Effector memory CD8-positive, alpha-beta T cell (primary cell): ENCODE measurements around the gene ARTN.

ENCODE experiments used
- ATAC-seq: fragments of 150-1000 bp; cut with Tn5 transposase; replicated peaks from 2 replicates; pipeline ENCODE4 v1.10.0; 2021; ENCODE audit warnings: mild to moderate bottlenecking, moderate library complexity
- DNase-seq, 3 experiments: peaks; one replicate each; pipeline ENCODE4 v3.0.0; 2021
- H3K27ac Mint-ChIP-seq, 2 donors: one replicate each; pipeline ENCODE4 v1.8.0; 2022; ENCODE audit warnings: mild to moderate bottlenecking in 2 of 2, mixed read lengths in 2 of 2, moderate library complexity in 2 of 2
- H3K27me3 Mint-ChIP-seq, 2 donors: one replicate each; pipeline ENCODE4 v1.8.0; 2022; ENCODE audit warnings: mixed read lengths in 2 of 2
- H3K36me3 Mint-ChIP-seq: one replicate; pipeline ENCODE4 v1.8.0; 2022; ENCODE audit warnings: mild to moderate bottlenecking, moderate library complexity, mixed read lengths; ENCODE audit not compliant: insufficient read depth
- H3K4me1 Mint-ChIP-seq, 2 donors: one replicate each; pipeline ENCODE4 v1.8.0; 2022; ENCODE audit warnings: low read depth in 2 of 2, mixed read lengths in 2 of 2
- H3K4me3 Mint-ChIP-seq, 2 donors: one replicate each; pipeline ENCODE4 v1.8.0; 2022; ENCODE audit warnings: mild to moderate bottlenecking in 2 of 2, mixed read lengths in 2 of 2, moderate library complexity in 2 of 2
- H3K9me3 Mint-ChIP-seq, 2 donors: one replicate each; pipeline ENCODE4 v1.8.0; 2022; ENCODE audit warnings: mixed read lengths in 2 of 2

The ARTN gene

GRCh38 chr1:43932786-43933385 is 715 bp upstream of the ARTN start:
- DNase-seq (no peak), ATAC-seq (no peak)
- Mint-ChIP-seq H3K27me3 (peaks cover 6 to 42% of the 10 kb centered on the region in 2 donors), H3K36me3 (peaks cover 7% of the 10 kb centered on the region), H3K4me3 (no peak overlapping the region), H3K27ac (peak overlapping the region in 1 of 2 donors; percentile 3), H3K4me1 (peaks cover 0 to 10% of the 10 kb centered on the region in 2 donors), H3K9me3 (no peaks in the 10 kb centered on the region)

DNA sequence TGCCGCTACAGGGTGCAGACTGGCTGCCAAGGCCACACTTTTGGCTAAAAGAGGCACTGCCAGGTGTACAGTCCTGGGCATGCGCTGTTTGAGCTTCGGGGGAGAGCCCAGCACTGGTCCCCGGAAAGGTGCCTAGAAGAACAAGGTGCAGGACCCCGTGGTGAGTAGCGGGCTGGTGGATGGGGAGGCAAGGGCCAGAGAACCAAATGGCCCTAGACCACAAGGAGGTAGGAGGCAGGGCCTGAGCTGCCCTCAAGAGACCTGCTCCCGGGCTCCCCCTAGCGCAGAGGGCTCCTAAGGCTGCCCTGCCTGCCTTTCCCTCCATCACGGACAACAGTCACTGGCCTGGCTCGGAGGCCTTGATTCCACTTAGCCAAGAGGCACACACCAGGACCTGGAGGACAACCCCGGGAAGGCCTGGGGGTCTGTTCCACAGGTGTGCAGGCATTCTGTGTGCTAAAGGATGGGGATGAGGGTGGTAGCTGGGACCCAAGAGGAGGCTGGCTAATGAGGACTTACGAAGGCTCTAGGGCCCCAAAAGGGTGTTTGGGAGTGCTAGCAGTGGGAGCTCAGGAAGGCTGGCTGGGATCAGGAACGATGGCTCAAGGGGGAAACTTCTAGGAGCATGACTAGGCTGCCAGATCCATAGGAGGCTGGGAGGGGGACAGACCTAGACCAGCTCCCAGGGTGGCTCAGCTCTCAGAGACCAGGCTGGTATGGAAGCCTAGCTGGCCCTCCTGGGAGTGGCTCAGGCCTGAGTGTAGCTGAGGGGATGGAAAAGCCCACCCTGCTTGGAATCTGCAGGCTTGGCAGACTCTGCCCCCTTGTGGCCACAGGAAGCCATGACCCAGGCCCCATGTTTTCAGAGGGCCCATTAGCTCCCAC is 742 bp downstream of the ARTN start:
- H3K27ac Mint-ChIP-seq = no peak overlapping the region

DNA sequence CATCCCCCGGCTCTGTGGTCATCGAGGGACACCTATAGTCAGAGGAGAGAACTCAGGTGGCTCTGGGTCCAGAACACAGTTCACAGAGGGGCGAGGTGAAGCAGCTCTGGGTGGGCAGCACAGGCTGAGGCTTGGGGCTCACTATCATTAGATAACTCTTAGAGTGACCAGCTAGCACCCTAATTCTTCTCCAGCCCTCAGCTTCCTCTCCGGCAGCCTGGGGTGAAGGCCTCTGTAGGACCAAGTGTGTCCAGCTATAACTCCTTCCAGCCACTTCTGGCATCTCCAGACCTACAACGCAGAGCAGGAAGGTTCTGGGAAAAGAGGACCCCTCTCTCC is 1.4 kb downstream of the ARTN start:
- Mint-ChIP-seq H3K4me3 (no peak overlapping the region), H3K4me1 (peaks cover 0 to 10% of the 10 kb centered on the region in 2 donors), H3K9me3 (no peaks in the 10 kb centered on the region), H3K36me3 (peaks cover 9% of the 10 kb centered on the region), H3K27ac (no peak overlapping the region), H3K27me3 (peaks cover 6 to 42% of the 10 kb centered on the region in 2 donors)
- DNase-seq (no peak), ATAC-seq (no peak)

More for the DNA sequence above, 742 bp downstream of the ARTN start:
- Mint-ChIP-seq H3K4me1 (peaks cover 0 to 10% of the 10 kb centered on the region in 2 donors), H3K36me3 (peaks cover 12% of the 10 kb centered on the region), H3K27me3 (peaks cover 6 to 42% of the 10 kb centered on the region in 2 donors), H3K9me3 (no peaks in the 10 kb centered on the region), H3K4me3 (peak overlapping the region in 1 of 2 donors; percentile 47)
- DNase-seq (peak; percentile 44 to 47 (median 46)), ATAC-seq (peak; percentile 75)

DNA sequence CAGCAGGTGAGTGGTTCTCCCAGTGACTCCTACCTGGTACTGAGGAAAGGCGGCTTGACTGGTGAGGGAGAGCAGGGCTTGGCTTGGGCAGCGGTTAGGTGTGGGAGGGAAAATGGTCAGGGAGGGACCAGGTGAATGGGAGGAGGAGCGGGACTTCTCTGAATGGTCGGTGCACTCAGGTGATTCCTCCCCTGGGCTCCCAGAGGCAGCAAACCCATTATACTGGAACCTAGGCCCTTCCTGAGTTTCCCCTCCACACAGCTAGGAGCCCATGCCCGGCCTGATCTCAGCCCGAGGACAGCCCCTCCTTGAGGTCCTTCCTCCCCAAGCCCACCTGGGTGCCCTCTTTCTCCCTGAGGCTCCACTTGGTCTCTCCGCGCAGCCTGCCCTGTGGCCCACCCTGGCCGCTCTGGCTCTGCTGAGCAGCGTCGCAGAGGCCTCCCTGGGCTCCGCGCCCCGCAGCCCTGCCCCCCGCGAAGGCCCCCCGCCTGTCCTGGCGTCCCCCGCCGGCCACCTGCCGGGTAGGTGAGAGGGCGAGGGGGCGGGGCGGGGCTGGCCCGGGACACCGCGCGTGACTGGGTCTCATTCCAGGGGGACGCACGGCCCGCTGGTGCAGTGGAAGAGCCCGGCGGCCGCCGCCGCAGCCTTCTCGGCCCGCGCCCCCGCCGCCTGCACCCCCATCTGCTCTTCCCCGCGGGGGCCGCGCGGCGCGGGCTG is 2.3 kb downstream of the ARTN start:
- ATAC-seq = no peak
- no peak overlapping the region for H3K27ac Mint-ChIP-seq

DNA sequence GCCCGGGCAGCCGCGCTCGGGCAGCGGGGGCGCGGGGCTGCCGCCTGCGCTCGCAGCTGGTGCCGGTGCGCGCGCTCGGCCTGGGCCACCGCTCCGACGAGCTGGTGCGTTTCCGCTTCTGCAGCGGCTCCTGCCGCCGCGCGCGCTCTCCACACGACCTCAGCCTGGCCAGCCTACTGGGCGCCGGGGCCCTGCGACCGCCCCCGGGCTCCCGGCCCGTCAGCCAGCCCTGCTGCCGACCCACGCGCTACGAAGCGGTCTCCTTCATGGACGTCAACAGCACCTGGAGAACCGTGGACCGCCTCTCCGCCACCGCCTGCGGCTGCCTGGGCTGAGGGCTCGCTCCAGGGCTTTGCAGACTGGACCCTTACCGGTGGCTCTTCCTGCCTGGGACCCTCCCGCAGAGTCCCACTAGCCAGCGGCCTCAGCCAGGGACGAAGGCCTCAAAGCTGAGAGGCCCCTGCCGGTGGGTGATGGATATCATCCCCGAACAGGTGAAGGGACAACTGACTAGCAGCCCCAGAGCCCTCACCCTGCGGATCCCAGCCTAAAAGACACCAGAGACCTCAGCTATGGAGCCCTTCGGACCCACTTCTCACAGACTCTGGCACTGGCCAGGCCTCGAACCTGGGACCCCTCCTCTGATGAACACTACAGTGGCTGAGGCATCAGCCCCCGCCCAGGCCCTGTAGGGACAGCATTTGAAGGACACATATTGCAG is 3.0 kb downstream of the ARTN start:
- peaks cover 9% of the 10 kb centered on the region for H3K36me3 Mint-ChIP-seq
- H3K27me3 Mint-ChIP-seq = peaks cover 6 to 42% of the 10 kb centered on the region in 2 donors
- ATAC-seq (peak; percentile 40), DNase-seq (no peak)
- H3K4me3 Mint-ChIP-seq = peak overlapping the region; percentile 57 to 59
- peaks cover 0 to 10% of the 10 kb centered on the region in 2 donors for H3K4me1 Mint-ChIP-seq
- H3K27ac Mint-ChIP-seq = no peak overlapping the region
- no peaks in the 10 kb centered on the region for H3K9me3 Mint-ChIP-seq

More for the DNA sequence above, 2.3 kb downstream of the ARTN start:
- H3K4me1 Mint-ChIP-seq = peaks cover 0 to 10% of the 10 kb centered on the region in 2 donors
- no peak for DNase-seq
- peak overlapping the region; percentile 13 to 28 for H3K4me3 Mint-ChIP-seq
- H3K36me3 Mint-ChIP-seq = peaks cover 9% of the 10 kb centered on the region
- H3K9me3 Mint-ChIP-seq = no peaks in the 10 kb centered on the region
- peaks cover 6 to 42% of the 10 kb centered on the region in 2 donors for H3K27me3 Mint-ChIP-seq

- Mint-ChIP-seq H3K27me3 (peaks cover 6 to 42% of the 10 kb centered on the region in 2 donors), H3K27ac (no peak overlapping the region), H3K4me3 (peak overlapping the region in 1 of 2 donors; percentile 57), H3K4me1 (peaks cover 0 to 8% of the 10 kb centered on the region in 2 donors), H3K9me3 (no peaks in the 10 kb centered on the region), H3K36me3 (peaks cover 9% of the 10 kb centered on the region)
- no peak for ATAC-seq
- DNase-seq = no peak
Measured at GRCh38 chr1:43937179-43937865, 3.7 kb downstream of the ARTN start.

GRCh38 chr1:43938383-43938782 is 4.8 kb downstream of the ARTN start:
- DNase-seq = no peak
- Mint-ChIP-seq H3K36me3 (peaks cover 5% of the 10 kb centered on the region), H3K4me1 (peaks cover 8% of the 10 kb centered on the region in 2 donors), H3K27ac (no peak overlapping the region), H3K27me3 (peaks cover 6 to 31% of the 10 kb centered on the region in 2 donors), H3K4me3 (no peak overlapping the region), H3K9me3 (no peaks in the 10 kb centered on the region)
- ATAC-seq = no peak

- H3K27ac Mint-ChIP-seq = peak overlapping the region in 1 of 2 donors; percentile 51
- peaks cover 5 to 8% of the 10 kb centered on the region in 2 donors for H3K4me1 Mint-ChIP-seq
- H3K36me3 Mint-ChIP-seq = peaks cover 5% of the 10 kb centered on the region
- ATAC-seq = no peak
- H3K4me3 Mint-ChIP-seq = no peak overlapping the region
- H3K27me3 Mint-ChIP-seq = peaks cover 6 to 25% of the 10 kb centered on the region in 2 donors
- DNase-seq = no peak
- no peaks in the 10 kb centered on the region for H3K9me3 Mint-ChIP-seq
Measured at GRCh38 chr1:43938892-43939587, 5.4 kb downstream of the ARTN start.

DNA sequence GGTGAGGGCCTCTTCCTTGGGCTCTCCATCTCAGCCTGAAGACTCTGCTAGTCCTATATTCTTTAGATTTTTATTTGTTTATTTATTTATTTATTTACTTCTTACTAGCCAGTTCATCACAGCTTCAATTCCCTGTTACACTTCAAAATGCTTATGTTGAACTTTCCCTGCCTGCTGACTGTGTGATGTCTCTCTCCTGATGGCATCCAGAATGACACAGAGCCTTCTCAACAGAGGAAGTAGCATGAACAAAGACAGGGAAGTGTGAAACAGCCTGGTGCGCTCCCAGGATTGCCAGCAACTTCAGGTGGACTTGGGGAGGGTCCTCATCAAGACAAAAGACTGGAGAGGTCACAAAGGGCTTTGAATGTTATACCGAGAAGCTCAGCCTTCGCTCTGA is 8.8 kb downstream of the ARTN start:
- Mint-ChIP-seq H3K9me3 (no peaks in the 10 kb centered on the region), H3K27ac (peak overlapping the region in 1 of 2 donors; percentile 36), H3K4me1 (peaks cover 14 to 32% of the 10 kb centered on the region in 2 donors), H3K36me3 (peaks cover 5% of the 10 kb centered on the region), H3K27me3 (no peaks in the 10 kb centered on the region), H3K4me3 (no peak overlapping the region)
- DNase-seq (no peak), ATAC-seq (no peak)

DNA sequence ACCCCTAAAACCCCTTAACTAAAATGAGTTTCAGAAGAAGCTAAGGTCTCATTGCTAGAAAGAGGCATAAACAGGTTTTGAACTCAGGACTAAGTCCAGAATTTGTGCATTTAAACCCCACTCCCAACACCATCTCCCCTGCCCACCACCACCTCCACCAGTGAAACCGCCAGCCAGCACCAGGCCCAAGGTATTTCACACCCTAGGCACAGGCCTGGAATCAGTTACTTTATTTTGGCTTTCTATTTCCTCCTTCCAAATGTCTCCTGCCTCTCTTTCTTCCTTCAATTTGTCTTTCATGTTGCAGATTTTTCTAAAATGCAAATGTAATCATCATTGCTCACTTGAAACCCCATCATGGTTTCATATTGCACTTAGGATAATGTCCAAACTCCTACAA is 11.3 kb downstream of the ARTN start:
- DNase-seq (no peak), ATAC-seq (no peak)
- peak overlapping the region in 1 of 2 donors; percentile 5 for H3K4me3 Mint-ChIP-seq
- H3K4me1 Mint-ChIP-seq = peaks cover 29 to 51% of the 10 kb centered on the region in 2 donors
- peak overlapping the region in 1 of 2 donors; percentile 57 for H3K27ac Mint-ChIP-seq
- no peaks in the 10 kb centered on the region for H3K9me3 Mint-ChIP-seq
- H3K27me3 Mint-ChIP-seq = no peaks in the 10 kb centered on the region
- H3K36me3 Mint-ChIP-seq = no peaks in the 10 kb centered on the region

DNA sequence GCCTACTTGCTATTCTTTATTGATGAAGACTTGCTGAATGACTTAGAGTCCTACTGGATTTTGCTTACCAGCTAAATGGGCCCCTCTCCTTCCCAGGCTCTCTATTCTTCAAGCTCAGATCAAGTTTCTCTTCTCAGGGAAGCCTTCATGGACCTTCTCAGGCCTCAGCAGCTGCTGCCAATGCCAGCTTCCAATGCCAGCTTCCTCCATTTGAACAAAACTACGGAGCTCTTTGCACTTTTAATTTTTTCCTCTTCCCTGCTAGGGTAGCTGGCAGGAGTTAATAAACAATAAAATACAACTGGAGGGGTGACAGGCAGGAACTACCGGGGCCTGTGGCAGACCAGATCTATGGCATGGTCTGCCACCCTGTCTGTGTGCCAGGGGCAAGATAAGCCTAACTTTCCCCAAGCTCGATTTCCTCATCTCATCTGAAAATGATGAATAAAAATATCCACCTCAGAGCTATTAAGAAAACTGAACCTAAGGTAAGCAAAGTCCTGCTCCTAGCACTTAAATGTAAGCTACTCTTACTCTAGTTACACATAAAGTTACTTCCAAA is 12.2 kb downstream of the ARTN start:
- Mint-ChIP-seq H3K27ac (peak overlapping the region; percentile 94 to 98), H3K9me3 (no peaks in the 10 kb centered on the region), H3K4me3 (peak overlapping the region; percentile 94 to 96), H3K27me3 (no peaks in the 10 kb centered on the region), H3K36me3 (no peaks in the 10 kb centered on the region), H3K4me1 (peaks cover 31 to 58% of the 10 kb centered on the region in 2 donors)
- DNase-seq (no peak), ATAC-seq (no peak)
